Stromal cell of bone marrow (primary cell): ENCODE data around the gene OTOS.

Experiments used
- DNase-seq: peaks from one replicate; pipeline ENCODE4 v3.0.0-alpha.2; 2012; ENCODE audit warnings: low read depth

OTOS gene

GRCh38 chr2:240136013-240136670, 4.3 kb downstream of the OTOS start, which contains the start of gene COPS9:
COPS9 (minus strand) TSS chr2:240136305; CDS start chr2:240136284, 21 bp downstream.
- peak; percentile 75 for DNase-seq

GRCh38 chr2:240135706-240136012, 4.8 kb downstream of the OTOS start:
- no peak for DNase-seq

GRCh38 chr2:240134956-240135520, 5.4 kb downstream of the OTOS start:
- DNase-seq, result no peak

GRCh38 chr2:240134466-240134865, 6.0 kb downstream of the OTOS start:
- DNase-seq, result no peak

GRCh38 chr2:240133401-240133800, 7.1 kb downstream of the OTOS start:
- no peak for DNase-seq

GRCh38 chr2:240132651-240132980, 7.8 kb downstream of the OTOS start:
- DNase-seq, result no peak

- DNase-seq, result no peak
Observed at GRCh38 chr2:240131941-240132650, 8.4 kb downstream of the OTOS start.

- no peak for DNase-seq
Observed at GRCh38 chr2:240131296-240131695, 9.2 kb downstream of the OTOS start.

- no peak for DNase-seq
Observed at GRCh38 chr2:240130393-240131195, 9.9 kb downstream of the OTOS start.

- DNase-seq, result no peak
Observed at GRCh38 chr2:240129731-240130392, 10.6 kb downstream of the OTOS start.

- no peak for DNase-seq
Observed at GRCh38 chr2:240129311-240129710, 11.1 kb downstream of the OTOS start.

- DNase-seq, result no peak
Observed at GRCh38 chr2:240128608-240129145, 11.8 kb downstream of the OTOS start.

- DNase-seq, result no peak
Observed at GRCh38 chr2:240127911-240128607, 12.4 kb downstream of the OTOS start.

GRCh38 chr2:240127191-240127750, 13.2 kb downstream of the OTOS start:
- no peak for DNase-seq

- no peak for DNase-seq
Observed at GRCh38 chr2:240126731-240127130, 13.7 kb downstream of the OTOS start.

- no peak for DNase-seq
Observed at GRCh38 chr2:240125742-240126141, 14.7 kb downstream of the OTOS start.

- no peak for DNase-seq
Observed at GRCh38 chr2:240124651-240125030, 15.8 kb downstream of the OTOS start.

GRCh38 chr2:240123821-240124650, 16.4 kb downstream of the OTOS start:
- no peak for DNase-seq

- no peak for DNase-seq
Observed at GRCh38 chr2:240121675-240122074, 18.8 kb downstream of the OTOS start.

GRCh38 chr2:240121190-240121589, 19.3 kb downstream of the OTOS start:
- no peak for DNase-seq
